Uterus (tissue), 2 donors: ENCODE data around the gene TTLL7.

Experiments
- CTCF ChIP-seq, 4 experiments: fragments of 200-600 bp in 2 of 4; fragments of 450-650 bp in 2 of 4; sonication (generic) in 2 of 4; IDR thresholded peaks; one replicate each; pipeline ENCODE4 v1.5.1; 2016 to 2019; ENCODE audit warnings: antibody characterized with exemption in 4 of 4, mild to moderate bottlenecking in 2 of 4, moderate library complexity in 1 of 4
- POLR2A ChIP-seq, 2 donors: fragments of 450-650 bp; IDR thresholded peaks; one replicate each; pipeline ENCODE4 v1.6.1; 2016; ENCODE audit warnings: antibody characterized with exemption in 2 of 2, mild to moderate bottlenecking in 1 of 2, moderate library complexity in 1 of 2

GRCh38 chr1:84027368-84027767, 28.4 kb upstream of the TTLL7 start:
- TF ChIP-seq CTCF (IDR thresholded peaks at IDR 0.05) = no peak
- no peak for TF ChIP-seq POLR2A (IDR thresholded peaks at IDR 0.05)
